IMR-90 (cell line): Measurements from ENCODE around the gene PPIC. TPM values are rescaled to one million over a fixed set of nuclear protein-coding genes. Genes with fewer than 3 reads are reported as not detected.

Source experiments
- ATAC-seq: fragments of 200-7000 bp; cut with Tn5 transposase; 2 replicates; pipeline ENCODE4 v1.9.1; 2020; ENCODE audit warnings: low read depth, mild to moderate bottlenecking, moderate library complexity
- BruUV-seq: library from RNA; stranded (reverse); fragments of 400-500 nt; replicated peaks from 2 replicates; lab custom pipeline; 2021; lab: Mats Ljungman, UMichigan
- CTCF ChIA-PET: fragments of 300-600 bp; formaldehyde crosslinking; extraction: SDS; loops from one replicate; lab custom pipeline; 2021; ENCODE audit warnings: antibody characterized with exemption; lab: Yijun Ruan, JAX
- POLR2A ChIA-PET: fragments of 300-600 bp; sonication (Branson Sonifier 250); formaldehyde crosslinking; loops from one replicate; lab custom pipeline; 2022; ENCODE audit warnings: antibody characterized with exemption; ENCODE audit not compliant: unreplicated experiment; lab: Charles Lee
- DNase-seq: peaks from one replicate; pipeline ENCODE4 v3.0.0; 2013
- H2AFZ ChIP-seq: replicated peaks from 2 replicates; pipeline ENCODE3; 2013; ENCODE audit warnings: low read length, mild to moderate bottlenecking; ENCODE audit not compliant: poor library complexity
- H2AK5ac ChIP-seq: 2 replicates; pipeline ENCODE4 v1.6.1; 2013; ENCODE audit warnings: low read depth, low read length, inconsistent platforms
- H2AK9ac ChIP-seq: replicated peaks from 2 replicates; pipeline ENCODE3; 2013; ENCODE audit warnings: mild to moderate bottlenecking, low read depth, low read length, moderate library complexity; ENCODE audit not compliant: poor library complexity
- H2BK120ac ChIP-seq: 2 replicates; pipeline ENCODE4 v1.6.1; 2013; ENCODE audit warnings: low read depth, low read length, inconsistent platforms
- H2BK15ac ChIP-seq: 3 replicates; pipeline ENCODE4 v1.6.1; 2013; ENCODE audit warnings: low read depth, low read length, inconsistent platforms
- H2BK20ac ChIP-seq: 2 replicates; pipeline ENCODE4 v1.6.1; 2013; ENCODE audit warnings: low read depth, mild to moderate bottlenecking, inconsistent platforms, low read length, moderate library complexity
- H2BK5ac ChIP-seq: 2 replicates; pipeline ENCODE4 v1.6.1; 2013; ENCODE audit warnings: mild to moderate bottlenecking, low read depth, low read length, inconsistent platforms; ENCODE audit not compliant: poor library complexity, severe bottlenecking
- H3K14ac ChIP-seq: replicated peaks from 2 replicates; pipeline ENCODE4 v1.6.1; 2013; ENCODE audit warnings: low read depth, low read length, inconsistent platforms
- H3K18ac ChIP-seq: 2 replicates; pipeline ENCODE4 v1.6.1; 2013; ENCODE audit warnings: low read depth, low read length, control low read depth
- H3K23ac ChIP-seq: 2 replicates; pipeline ENCODE4 v1.6.1; 2013; ENCODE audit warnings: low read depth, low read length, inconsistent platforms
- H3K27ac ChIP-seq: 2 replicates; pipeline ENCODE4 v1.5.1; 2013; ENCODE audit warnings: mild to moderate bottlenecking, control low read depth, low read length; ENCODE audit not compliant: insufficient read depth
- H3K27me3 ChIP-seq: 2 replicates; pipeline ENCODE4 v1.6.1; 2013; ENCODE audit warnings: low read length; ENCODE audit not compliant: control insufficient read depth, insufficient read depth
- H3K36me3 ChIP-seq: 2 replicates; pipeline ENCODE4 v1.6.1; 2013; ENCODE audit warnings: low read length, mixed read lengths; ENCODE audit not compliant: control insufficient read depth, insufficient read depth
- H3K4ac ChIP-seq: 2 replicates; pipeline ENCODE4 v1.6.1; 2013; ENCODE audit warnings: low read depth, low read length, inconsistent platforms
- H3K4me1 ChIP-seq: 2 replicates; pipeline ENCODE4 v1.6.1; 2013; ENCODE audit warnings: low read length, mixed read lengths; ENCODE audit not compliant: control insufficient read depth, insufficient read depth
- H3K4me2 ChIP-seq: 2 replicates; pipeline ENCODE4 v1.6.1; 2013; ENCODE audit warnings: low read depth, mild to moderate bottlenecking, control low read depth, low read length, moderate library complexity
- H3K4me3 ChIP-seq: 2 replicates; pipeline ENCODE4 v1.5.1; 2013; ENCODE audit warnings: low read depth, mild to moderate bottlenecking, control low read depth, low read length, moderate library complexity; ENCODE audit not compliant: insufficient read depth
- H3K56ac ChIP-seq: 2 replicates; pipeline ENCODE4 v1.6.1; 2013; ENCODE audit warnings: low read length, inconsistent platforms; ENCODE audit not compliant: insufficient read depth; ENCODE audit errors: extremely low read depth
- H3K79me1 ChIP-seq, 2 experiments: 2 replicates each; pipeline ENCODE4 v1.6.1; 2013; ENCODE audit warnings: low read length in 2 of 2, inconsistent platforms in 1 of 2, low read depth in 1 of 2
- H3K9ac ChIP-seq: 2 replicates; pipeline ENCODE4 v1.6.1; 2013; ENCODE audit warnings: low read depth, low read length, control low read depth
- H3K9me1 ChIP-seq: 2 replicates; pipeline ENCODE4 v1.6.1; 2013; ENCODE audit warnings: low read length, inconsistent platforms; ENCODE audit not compliant: insufficient read depth
- H3K9me3 ChIP-seq: 2 replicates; pipeline ENCODE4 v1.6.1; 2013; ENCODE audit warnings: low read length; ENCODE audit not compliant: control insufficient read depth, insufficient read depth
- H4K20me1 ChIP-seq: 2 replicates; pipeline ENCODE4 v1.6.1; 2013; ENCODE audit warnings: low read length, inconsistent platforms; ENCODE audit not compliant: insufficient read depth
- H4K5ac ChIP-seq: 2 replicates; pipeline ENCODE4 v1.6.1; 2013; ENCODE audit warnings: mild to moderate bottlenecking, low read depth, low read length, control low read depth
- H4K8ac ChIP-seq, 2 experiments: 2 replicates each; pipeline ENCODE4 v1.6.1; 2013; ENCODE audit warnings: low read depth in 2 of 2, low read length in 2 of 2, control low read depth in 1 of 2, inconsistent platforms in 1 of 2
- H4K91ac ChIP-seq: 2 replicates; pipeline ENCODE4 v1.6.1; 2013; ENCODE audit warnings: low read depth, low read length, inconsistent platforms; ENCODE audit not compliant: insufficient read depth
- BHLHE40 ChIP-seq: fragments of 150-350 bp; IDR thresholded peaks from 2 replicates; pipeline ENCODE4 v1.6.1; 2016; ENCODE audit warnings: mild to moderate bottlenecking, low read depth, low read length
- CEBPB ChIP-seq: IDR thresholded peaks from 2 replicates; pipeline ENCODE4 v1.6.1; 2012; ENCODE audit warnings: low read depth, low read length, improper control_type of control experiment
- CHD1 ChIP-seq: IDR thresholded peaks from 2 replicates; pipeline ENCODE4 v1.6.1; 2012; ENCODE audit warnings: low read depth, low read length, improper control_type of control experiment
- CTCF ChIP-seq: conservative IDR thresholded peaks from 2 replicates; pipeline ENCODE4 v1.5.1; 2012; ENCODE audit warnings: mild to moderate bottlenecking, low read depth, low read length, improper control_type of control experiment
- ELK1 ChIP-seq: fragments of 150-350 bp; IDR thresholded peaks from 2 replicates; pipeline ENCODE4 v1.6.1; 2016; ENCODE audit warnings: low read depth, mild to moderate bottlenecking, low read length, moderate library complexity, borderline replicate concordance
- FOS ChIP-seq: fragments of 150-350 bp; IDR thresholded peaks from 2 replicates; pipeline ENCODE4 v1.6.1; 2016; ENCODE audit warnings: low read depth, low read length
- MAFK ChIP-seq: IDR thresholded peaks from 2 replicates; pipeline ENCODE4 v1.6.1; 2012; ENCODE audit warnings: low read depth, low read length, improper control_type of control experiment
- MAZ ChIP-seq: IDR thresholded peaks from 2 replicates; pipeline ENCODE4 v1.6.1; 2012; ENCODE audit warnings: low read depth, mild to moderate bottlenecking, low read length, improper control_type of control experiment, moderate library complexity, borderline replicate concordance
- MXI1 ChIP-seq: IDR thresholded peaks from 2 replicates; pipeline ENCODE4 v1.6.1; 2012; ENCODE audit warnings: low read depth, mild to moderate bottlenecking, low read length, moderate library complexity, borderline replicate concordance
- NFE2L2 ChIP-seq: fragments of 150-350 bp; IDR thresholded peaks from 2 replicates; pipeline ENCODE4 v1.6.1; 2016; ENCODE audit warnings: low read depth, mild to moderate bottlenecking, low read length
- POLR2A ChIP-seq: IDR thresholded peaks from 2 replicates; pipeline ENCODE4 v1.6.1; 2012; ENCODE audit warnings: mild to moderate bottlenecking, low read depth, low read length
- RAD21 ChIP-seq: IDR thresholded peaks from 2 replicates; pipeline ENCODE4 v1.6.1; 2012; ENCODE audit warnings: low read length, improper control_type of control experiment
- RFX5 ChIP-seq: IDR thresholded peaks from 2 replicates; pipeline ENCODE4 v1.8.0; 2012; ENCODE audit warnings: low read depth, mild to moderate bottlenecking, low read length, moderate library complexity
- SMC3 ChIP-seq: fragments of 150-350 bp; IDR thresholded peaks from 2 replicates; pipeline ENCODE4 v1.6.1; 2016; ENCODE audit warnings: low read depth, mild to moderate bottlenecking, antibody characterized with exemption, low read length, moderate library complexity
- USF2 ChIP-seq: fragments of 150-350 bp; IDR thresholded peaks from 2 replicates; pipeline ENCODE4 v1.6.1; 2017; ENCODE audit warnings: mild to moderate bottlenecking, antibody characterized with exemption, low read length, low read depth
- WGBS, 2 experiments: methylation state at CpG; one replicate each; pipeline versions ENCODE4 v1.1.5 to v1.1.7; 2013; ENCODE audit warnings: missing lambda C conversion rate in 2 of 2; ENCODE audit not compliant: insufficient read length in 1 of 2; ENCODE audit errors: extremely low coverage in 2 of 2; 5-methylcytosine and 5-hydroxymethylcytosine counted together
- dilution Hi-C: fragments of 300-500 bp; cut with HindIII; formaldehyde crosslinking; loops from one replicate; pipeline ENCODE4 v1.14.3; 2018; ENCODE audit warnings: low sequenced_read_pairs; ENCODE audit not compliant: unreplicated experiment
- in situ Hi-C: fragments of 300-500 bp; cut with MboI; formaldehyde crosslinking; loops from 3 replicates; pipeline ENCODE4 v1.14.3; 2019; ENCODE audit warnings: low sequenced_read_pairs, inconsistent platforms, mixed read lengths
- intact Hi-C: fragments of 100-400 bp; cut with micrococcal nuclease; formaldehyde crosslinking; loops from 2 replicates; pipeline ENCODE4 v1.10.0; 2022
- polyA plus RNA-seq, 3 experiments: library from polyadenylated mRNA; depleted of rRNA; stranded (reverse); fragments of >200 nt; gene quantifications; 2 replicates each; pipeline ENCODE4 v1.2.3, GENCODE V29; 2012; ENCODE audit warnings: low replicate concordance in 1 of 3
- total RNA-seq: library from RNA; depleted of rRNA; stranded (reverse); fragments of >200 nt; gene quantifications from 2 replicates; pipeline ENCODE4 v1.2.3, GENCODE V29; 2012

The PPIC gene
- total and polyA plus RNA-seq, 2 of the 4 experiments (the other 2 are of a cell fraction): 20.6 to 45.6 TPM

- Histone ChIP-seq H3K4ac (no peak overlapping the region), H2AK5ac (no peak overlapping the region), H3K36me3 (no peaks in the 10 kb centered on the region), H2AK9ac (no peak overlapping the region), H2BK20ac (no peak overlapping the region), H2BK120ac (no peak overlapping the region), H2AFZ (no peak overlapping the region), H3K9ac (no peak overlapping the region), H2BK5ac (no peak overlapping the region), H3K9me1 (no peaks in the 10 kb centered on the region), H4K20me1 (no peaks in the 10 kb centered on the region), H3K27ac (no peak overlapping the region), H3K56ac (no peak overlapping the region), H3K27me3 (no peaks in the 10 kb centered on the region), H4K5ac (no peak overlapping the region), H3K4me3 (no peak overlapping the region), H4K8ac (no peak overlapping the region), H3K18ac (no peak overlapping the region), H4K91ac (no peak overlapping the region), H3K9me3 (no peaks in the 10 kb centered on the region), H3K4me2 (no peak overlapping the region), H3K79me1 (no peaks in the 10 kb centered on the region), H2BK15ac (no peak overlapping the region), H3K14ac (no peak overlapping the region), H3K23ac (no peak overlapping the region), H3K4me1 (peaks cover 2% of the 10 kb centered on the region; the same call in 1 of the 2 replicates)
- TF ChIP-seq CHD1 (no peak), CEBPB (no peak), POLR2A (no peak), FOS (no peak), NFE2L2 (no peak), BHLHE40 (no peak), MAFK (no peak), MXI1 (no peak), USF2 (no peak), MAZ (no peak), RAD21 (no peak), ELK1 (no peak), CTCF (no peak), RFX5 (no peak), SMC3 (no peak)
- 69% methylated on average over 1 of the region's 1 CpG; no CpG with 5 or more reads in 1 of the 2 experiments for WGBS, 2 experiments
- DNase-seq (no peak), ATAC-seq (no peak)
- BruUV-seq: no TSS peak
- intact Hi-C loops: no loop called here
- in situ Hi-C loops: no loop called here
- CTCF ChIA-PET: no interaction called here
- dilution Hi-C loops: no loop called here
- POLR2A ChIA-PET: no interaction called here
These were observed 21.8 kb downstream of the PPIC start for GRCh38 chr5:123014689-123015088.
